Psoas muscle (tissue), 8 donors: ENCODE measurements around the gene ACOT9. TPM values are rescaled to one million over a fixed set of nuclear protein-coding genes. Genes with fewer than 3 reads are reported as not detected.
A peak's percentile ranks its signal among the peaks of the same experiment; 100 is the strongest.

Experiments used
- ATAC-seq, 4 donors: fragments of 200-7000 bp; cut with Tn5 transposase; one replicate each; pipeline ENCODE4 v1.9.1; 2020; ENCODE audit warnings: moderate library complexity in 3 of 4, mild to moderate bottlenecking in 2 of 4
- DNase-seq, 2 donors: peaks; one replicate each; pipeline ENCODE4 v3.0.0-alpha.2; 2020
- H3K27ac ChIP-seq: fragments of 200-600 bp; one replicate; pipeline ENCODE4 v1.8.0; 2022
- H3K27me3 ChIP-seq, 3 donors: fragments of 200-600 bp in 1 of 3; one replicate each; pipeline versions ENCODE4 v1.6.1 to v1.8.0; 2013 to 2022; ENCODE audit warnings: low read length in 2 of 3, mild to moderate bottlenecking in 2 of 3, moderate library complexity in 1 of 3; ENCODE audit not compliant: insufficient read depth in 3 of 3
- H3K36me3 ChIP-seq, 2 donors: fragments of 200-600 bp in 1 of 2; one replicate each; pipeline versions ENCODE4 v1.6.1 to v1.8.0; 2013 to 2022; ENCODE audit warnings: low read depth in 1 of 2, mild to moderate bottlenecking in 1 of 2, moderate library complexity in 1 of 2; ENCODE audit not compliant: insufficient read depth in 1 of 2
- H3K4me1 ChIP-seq: fragments of 200-600 bp; one replicate; pipeline ENCODE4 v1.8.0; 2022
- H3K4me3 ChIP-seq: fragments of 200-600 bp; one replicate; pipeline ENCODE4 v1.8.0; 2022; ENCODE audit warnings: mild to moderate bottlenecking
- H3K9me3 ChIP-seq: fragments of 200-600 bp; one replicate; pipeline ENCODE4 v1.8.0; 2022
- CTCF ChIP-seq: fragments of 200-600 bp; IDR thresholded peaks from one replicate; pipeline ENCODE4 v1.8.0; 2022; ENCODE audit warnings: antibody characterized with exemption
- WGBS, 3 donors: extraction: QIAGEN DNeasy Blood & Tissue Kit; methylation state at CpG; one replicate each; pipeline versions ENCODE4 v1.1.6 to v1.1.7; 2013; 5-methylcytosine and 5-hydroxymethylcytosine counted together
- intact Hi-C, 2 donors: fragments of 100-400 bp; cut with DNase I; formaldehyde crosslinking; loops; one replicate each; pipeline versions ENCODE4 v1.11.0 to v1.14.2; 2022
- polyA plus RNA-seq, 3 donors: library from polyadenylated mRNA; stranded (reverse); fragments of 200-250 nt; gene quantifications; one replicate each; pipeline ENCODE4 v1.2.3, GENCODE V29; 2013
- total RNA-seq, 4 donors: library from RNA; stranded (reverse); fragmentation: NEBNext Ultra II Directional in 2 of 4; extraction: Animal tissue kit (Norgen Biotek cat#: 25700) in 2 of 4; gene quantifications; one replicate each; pipeline versions ENCODE4 v1.2.1 to v1.2.4, GENCODE V29; 2021 to 2023
- donor health status: healthy with polysubstance abuse.
- donor health status: DM: no; HTN: no; CAD: no; lungs with moderate emphysema.
- donor health status: Bipolar disorder and iron deficiency.
- donor health status: healthy.
- donor health status: DM: yes; HTN: yes; CAD: no.
- donor health status: DM: no; HTN: no; CAD: no.
- donor health status: DM: no; HTN: no; CAD: no.
- donor health status: DM: yes; HTN: yes; CAD: no.

ACOT9 gene
- total and polyA plus RNA-seq, 7 donors = 21.7 to 58.9 (median 34.4) TPM

- Histone ChIP-seq H3K4me3 (peak overlapping the region; percentile 25), H3K27ac (no peak overlapping the region), H3K9me3 (no peaks in the 10 kb centered on the region), H3K36me3 (no peaks in the 10 kb centered on the region), H3K4me1 (no peaks in the 10 kb centered on the region), H3K27me3 (no peaks in the 10 kb centered on the region)
- intact Hi-C loops = no loop called here
- ATAC-seq (peak in 3 of 4 donors; percentile 28 to 65 (median 40)), DNase-seq (no peak)
- WGBS, 3 donors = 47 to 67% (median 49%) methylated on average over 19 to 28 of the region's 28 CpGs
- TF ChIP-seq CTCF = no peak
Measured at GRCh38 chrX:23766650-23767551, 23.8 kb upstream of the ACOT9 start.

GRCh38 chrX:23765868-23766267, 22.8 kb upstream of the ACOT9 start:
- ATAC-seq (peak in 3 of 4 donors; percentile 67 to 87 (median 69)), DNase-seq (no peak)
- Histone ChIP-seq H3K9me3 (no peaks in the 10 kb centered on the region), H3K27me3 (no peaks in the 10 kb centered on the region), H3K36me3 (no peaks in the 10 kb centered on the region), H3K27ac (no peak overlapping the region), H3K4me1 (no peaks in the 10 kb centered on the region), H3K4me3 (no peak overlapping the region)
- no peak for TF ChIP-seq CTCF
- WGBS, 3 donors = 71 to 73% (median 73%) methylated on average over 13 to 16 of the region's 16 CpGs
- intact Hi-C loops = no loop called here

- no peak for DNase-seq
- H3K4me1 ChIP-seq = no peaks in the 10 kb centered on the region
- H3K4me3 ChIP-seq = no peak overlapping the region
- no peaks in the 10 kb centered on the region for H3K27me3 ChIP-seq
- no peak overlapping the region for H3K27ac ChIP-seq
- no peaks in the 10 kb centered on the region for H3K36me3 ChIP-seq
- 70 to 79% (median 72%) methylated on average over 5 of the region's 5 CpGs for WGBS, 3 donors
- no peaks in the 10 kb centered on the region for H3K9me3 ChIP-seq
- TF ChIP-seq CTCF = no peak
- no peak for ATAC-seq
- intact Hi-C loops = no loop called here
Measured at GRCh38 chrX:23765449-23765848, 22.4 kb upstream of the ACOT9 start.

GRCh38 chrX:23764188-23764984, 21.3 kb upstream of the ACOT9 start:
- H3K27ac ChIP-seq = no peak overlapping the region
- ATAC-seq = no peak
- intact Hi-C loops = no loop called here
- H3K27me3 ChIP-seq = no peaks in the 10 kb centered on the region
- H3K36me3 ChIP-seq = no peaks in the 10 kb centered on the region
- no peaks in the 10 kb centered on the region for H3K9me3 ChIP-seq
- no peak overlapping the region for H3K4me3 ChIP-seq
- no peak for DNase-seq
- WGBS, 3 donors = 57 to 59% (median 58%) methylated on average over 4 of the region's 4 CpGs
- TF ChIP-seq CTCF = no peak
- no peaks in the 10 kb centered on the region for H3K4me1 ChIP-seq
